Central memory CD8-positive, alpha-beta T cell (primary cell): ENCODE measurements around the gene PHB1.
"Not testable (repeated sequence)": the region's sequence is repeated elsewhere in the genome, so short reads cannot be mapped to it uniquely, and the experiment has no call there.

Experiments
- ATAC-seq: fragments of 150-1000 bp; cut with Tn5 transposase; replicated peaks from 2 replicates; pipeline ENCODE4 v1.10.0; 2022; ENCODE audit warnings: mild to moderate bottlenecking, moderate FRiP score, moderate number of reproducible peaks; ENCODE audit not compliant: poor library complexity, severe bottlenecking; ENCODE audit errors: extremely low read depth
- DNase-seq, 2 donors: peaks; one replicate each; pipeline ENCODE4 v3.0.0; 2021; ENCODE audit warnings: low spot score in 2 of 2
- H3K27ac Mint-ChIP-seq: one replicate; pipeline ENCODE4 v1.8.0; 2022; ENCODE audit warnings: low read depth, mild to moderate bottlenecking, moderate library complexity, mixed read lengths
- H3K27me3 Mint-ChIP-seq: one replicate; pipeline ENCODE4 v1.8.0; 2022; ENCODE audit warnings: mixed read lengths
- H3K36me3 Mint-ChIP-seq: one replicate; pipeline ENCODE4 v1.8.0; 2022; ENCODE audit warnings: mild to moderate bottlenecking, moderate library complexity, mixed read lengths; ENCODE audit not compliant: insufficient read depth
- H3K4me1 Mint-ChIP-seq: one replicate; pipeline ENCODE4 v1.8.0; 2022; ENCODE audit warnings: mixed read lengths
- H3K4me3 Mint-ChIP-seq: one replicate; pipeline ENCODE4 v1.8.0; 2022; ENCODE audit warnings: mild to moderate bottlenecking, moderate library complexity, mixed read lengths
- H3K9me3 Mint-ChIP-seq: one replicate; pipeline ENCODE4 v1.8.0; 2022; ENCODE audit warnings: mixed read lengths

PHB1 gene

GRCh38 chr17:49390548-49391324, 23.9 kb downstream of the PHB1 start:
- H3K4me3 Mint-ChIP-seq: peak overlapping the region; percentile 79

GRCh38 chr17:49389514-49390347, 25.0 kb downstream of the PHB1 start:
- Mint-ChIP-seq H3K27ac (peak overlapping the region; percentile 94), H3K4me1 (peaks cover 45% of the 10 kb centered on the region), H3K4me3 (peak overlapping the region; percentile 79)
- H3K36me3 Mint-ChIP-seq, H3K27me3 Mint-ChIP-seq, ATAC-seq, DNase-seq, H3K9me3 Mint-ChIP-seq: not testable (repeated sequence)

More at GRCh38 chr17:49390548-49391324, 23.9 kb downstream of the PHB1 start:
- DNase-seq (no peak), ATAC-seq (peak; percentile 25)
- H3K27ac Mint-ChIP-seq: peak overlapping the region; percentile 94
- H3K9me3 Mint-ChIP-seq: no peaks in the 10 kb centered on the region
- peaks cover 4% of the 10 kb centered on the region for H3K36me3 Mint-ChIP-seq
- H3K4me1 Mint-ChIP-seq: peaks cover 51% of the 10 kb centered on the region
- H3K27me3 Mint-ChIP-seq: no peaks in the 10 kb centered on the region

- H3K4me1 Mint-ChIP-seq: peaks cover 45% of the 10 kb centered on the region
- peaks cover 4% of the 10 kb centered on the region for H3K36me3 Mint-ChIP-seq
- DNase-seq: no peak
- H3K27me3 Mint-ChIP-seq: no peaks in the 10 kb centered on the region
- peak overlapping the region; percentile 43 for H3K4me3 Mint-ChIP-seq
- H3K27ac Mint-ChIP-seq: peak overlapping the region; percentile 94
- ATAC-seq: no peak
- H3K9me3 Mint-ChIP-seq: no peaks in the 10 kb centered on the region
Measured at GRCh38 chr17:49388692-49389513, 25.8 kb downstream of the PHB1 start.

GRCh38 chr17:49388290-49388640, 26.4 kb downstream of the PHB1 start:
- peak overlapping the region; percentile 43 for H3K4me3 Mint-ChIP-seq
- peak; percentile 81 for ATAC-seq
- peaks cover 4% of the 10 kb centered on the region for H3K36me3 Mint-ChIP-seq
- H3K27ac Mint-ChIP-seq: peak overlapping the region; percentile 94
- peaks cover 49% of the 10 kb centered on the region for H3K4me1 Mint-ChIP-seq
- no peaks in the 10 kb centered on the region for H3K9me3 Mint-ChIP-seq
- H3K27me3 Mint-ChIP-seq: no peaks in the 10 kb centered on the region
- peak in 1 of 2 donors; percentile 31 for DNase-seq

GRCh38 chr17:49387498-49388289, 27.0 kb downstream of the PHB1 start:
- no peaks in the 10 kb centered on the region for H3K9me3 Mint-ChIP-seq
- H3K27ac Mint-ChIP-seq: peak overlapping the region; percentile 94
- DNase-seq (peak in 1 of 2 donors; percentile 31), ATAC-seq (peak; percentile 68)
- peaks cover 49% of the 10 kb centered on the region for H3K4me1 Mint-ChIP-seq
- no peaks in the 10 kb centered on the region for H3K27me3 Mint-ChIP-seq
- H3K4me3 Mint-ChIP-seq: peak overlapping the region; percentile 43
- H3K36me3 Mint-ChIP-seq: peaks cover 4% of the 10 kb centered on the region

- ATAC-seq (no peak), DNase-seq (no peak)
- peak overlapping the region; percentile 94 for H3K27ac Mint-ChIP-seq
- peaks cover 48% of the 10 kb centered on the region for H3K4me1 Mint-ChIP-seq
- H3K27me3 Mint-ChIP-seq: no peaks in the 10 kb centered on the region
- H3K36me3 Mint-ChIP-seq: peaks cover 2% of the 10 kb centered on the region
- H3K4me3 Mint-ChIP-seq: no peak overlapping the region
- H3K9me3 Mint-ChIP-seq: no peaks in the 10 kb centered on the region
Measured at GRCh38 chr17:49386373-49386772, 28.3 kb downstream of the PHB1 start.

- Mint-ChIP-seq H3K9me3 (no peaks in the 10 kb centered on the region), H3K36me3 (peaks cover 2% of the 10 kb centered on the region), H3K27me3 (no peaks in the 10 kb centered on the region), H3K4me1 (peaks cover 34% of the 10 kb centered on the region), H3K27ac (no peak overlapping the region), H3K4me3 (no peak overlapping the region)
- no peak for ATAC-seq
- DNase-seq: no peak
Measured at GRCh38 chr17:49384951-49385350, 29.7 kb downstream of the PHB1 start.

GRCh38 chr17:49383060-49383459, 31.6 kb downstream of the PHB1 start:
- ATAC-seq: no peak
- Mint-ChIP-seq H3K4me3 (no peak overlapping the region), H3K9me3 (no peaks in the 10 kb centered on the region), H3K27me3 (no peaks in the 10 kb centered on the region), H3K27ac (no peak overlapping the region), H3K36me3 (peaks cover 2% of the 10 kb centered on the region), H3K4me1 (peaks cover 16% of the 10 kb centered on the region)
- DNase-seq: no peak

GRCh38 chr17:49382556-49382955, 32.1 kb downstream of the PHB1 start:
- Mint-ChIP-seq H3K36me3 (peaks cover 1% of the 10 kb centered on the region), H3K27me3 (no peaks in the 10 kb centered on the region), H3K4me1 (peaks cover 11% of the 10 kb centered on the region), H3K4me3 (no peak overlapping the region), H3K9me3 (no peaks in the 10 kb centered on the region), H3K27ac (peak overlapping the region; percentile 47)
- DNase-seq (no peak), ATAC-seq (no peak)

- no peak for DNase-seq
- Mint-ChIP-seq H3K27me3 (no peaks in the 10 kb centered on the region), H3K9me3 (no peaks in the 10 kb centered on the region), H3K36me3 (peaks cover 1% of the 10 kb centered on the region), H3K4me3 (no peak overlapping the region), H3K27ac (peak overlapping the region; percentile 47), H3K4me1 (peaks cover 5% of the 10 kb centered on the region)
- ATAC-seq: no peak
Measured at GRCh38 chr17:49381793-49382192, 32.9 kb downstream of the PHB1 start.

GRCh38 chr17:49381033-49381432, 33.6 kb downstream of the PHB1 start:
- Mint-ChIP-seq H3K27ac (no peak overlapping the region), H3K36me3 (peaks cover 1% of the 10 kb centered on the region), H3K4me3 (no peak overlapping the region), H3K9me3 (no peaks in the 10 kb centered on the region), H3K27me3 (no peaks in the 10 kb centered on the region), H3K4me1 (peaks cover 5% of the 10 kb centered on the region)
- ATAC-seq: no peak
- no peak for DNase-seq

- Mint-ChIP-seq H3K9me3 (no peaks in the 10 kb centered on the region), H3K27me3 (no peaks in the 10 kb centered on the region), H3K4me3 (no peak overlapping the region), H3K4me1 (peaks cover 5% of the 10 kb centered on the region), H3K27ac (no peak overlapping the region), H3K36me3 (peaks cover 1% of the 10 kb centered on the region)
- no peak for ATAC-seq
- no peak for DNase-seq
Measured at GRCh38 chr17:49379926-49380325, 34.8 kb downstream of the PHB1 start.
